DMS 273 (cell line): ENCODE results near the gene FARSB.

ENCODE experiments used
- DNase-seq: peaks from one replicate; lab custom pipeline; 2025; ENCODE audit not compliant: unreplicated experiment; lab: John Stamatoyannopoulos, UW

The FARSB gene

GRCh38 chr2:222561817-222562645, 93.9 kb downstream of the FARSB start:
- peak; percentile 82 for DNase-seq

- DNase-seq, result no peak
Measured at GRCh38 chr2:222561151-222561550, 94.7 kb downstream of the FARSB start.

GRCh38 chr2:222554517-222554916, 101.4 kb downstream of the FARSB start:
- peak; percentile 24 for DNase-seq

GRCh38 chr2:222548992-222549391, 106.9 kb downstream of the FARSB start:
- no peak for DNase-seq

- no peak for DNase-seq
Measured at GRCh38 chr2:222547083-222547482, 108.8 kb downstream of the FARSB start.

GRCh38 chr2:222545823-222546795, 109.8 kb downstream of the FARSB start:
- no peak for DNase-seq

- no peak for DNase-seq
Measured at GRCh38 chr2:222544661-222545060, 111.2 kb downstream of the FARSB start.

GRCh38 chr2:222538535-222538934, 117.4 kb downstream of the FARSB start:
- DNase-seq, result no peak

- DNase-seq, result no peak
Measured at GRCh38 chr2:222535477-222535876, 120.4 kb downstream of the FARSB start.

GRCh38 chr2:222532315-222532714, 123.6 kb downstream of the FARSB start:
- DNase-seq, result no peak

- DNase-seq, result no peak
Measured at GRCh38 chr2:222526480-222527277, 129.2 kb downstream of the FARSB start.

- no peak for DNase-seq
Measured at GRCh38 chr2:222525811-222526210, 130.1 kb downstream of the FARSB start.

- DNase-seq, result no peak
Measured at GRCh38 chr2:222523783-222524544, 131.9 kb downstream of the FARSB start.

GRCh38 chr2:222522082-222522481, 133.8 kb downstream of the FARSB start:
- DNase-seq, result no peak

- no peak for DNase-seq
Measured at GRCh38 chr2:222521099-222521498, 134.8 kb downstream of the FARSB start.
